RWPE2 (cell line): Measurements from ENCODE around the gene BBX.

Experiments used
- ATAC-seq: fragments of 200-7000 bp; cut with Tn5 transposase; 3 replicates; pipeline ENCODE4 v1.9.1; 2021; ENCODE audit warnings: low read depth
- DNase-seq: peaks from one replicate; pipeline ENCODE4 v3.0.0-alpha.2; 2020; ENCODE audit warnings: low spot score
- H3K27ac ChIP-seq: fragments of 450-650 bp; 2 replicates; pipeline ENCODE4 v1.5.1; 2017; ENCODE audit warnings: mild to moderate bottlenecking; ENCODE audit not compliant: poor library complexity, severe bottlenecking
- H3K27me3 ChIP-seq: fragments of 250-450 bp; sonication (Bioruptor Pico); 2 replicates; pipeline ENCODE4 v1.5.1; 2021; ENCODE audit warnings: mild to moderate bottlenecking, moderate library complexity; ENCODE audit not compliant: insufficient read depth, poor library complexity, severe bottlenecking
- H3K36me3 ChIP-seq: fragments of 250-450 bp; sonication (Bioruptor Pico); 2 replicates; pipeline ENCODE4 v1.5.1; 2020; ENCODE audit warnings: low read depth, mild to moderate bottlenecking, moderate library complexity
- H3K4me1 ChIP-seq: fragments of 250-450 bp; sonication (Bioruptor Pico); 2 replicates; pipeline ENCODE4 v1.5.1; 2021; ENCODE audit warnings: mild to moderate bottlenecking, moderate library complexity; ENCODE audit not compliant: insufficient read depth, poor library complexity, severe bottlenecking
- H3K4me3 ChIP-seq: fragments of 250-450 bp; sonication (Bioruptor Pico); 2 replicates; pipeline ENCODE4 v1.5.1; 2021; ENCODE audit warnings: mild to moderate bottlenecking, moderate library complexity; ENCODE audit not compliant: severe bottlenecking
- H3K9me3 ChIP-seq: fragments of 250-450 bp; sonication (Bioruptor Pico); 2 replicates; pipeline ENCODE4 v1.5.1; 2021; ENCODE audit warnings: mild to moderate bottlenecking, moderate library complexity; ENCODE audit not compliant: severe bottlenecking
- CTCF ChIP-seq: fragments of 450-650 bp; IDR thresholded peaks from one replicate; pipeline ENCODE4 v1.5.1; 2017; ENCODE audit warnings: mild to moderate bottlenecking, moderate library complexity; ENCODE audit not compliant: poor library complexity, severe bottlenecking

BBX gene

GRCh38 chr3:107769882-107770281, 247.1 kb downstream of the BBX start:
- H3K27me3 ChIP-seq = no peaks in the 10 kb centered on the region
- no peak for ATAC-seq

GRCh38 chr3:107772016-107772415, 249.3 kb downstream of the BBX start:
- no peak for DNase-seq
- TF ChIP-seq CTCF = no peak
- no peak overlapping the region for H3K4me3 ChIP-seq
- H3K4me1 ChIP-seq = no peaks in the 10 kb centered on the region
- ATAC-seq = no peak
- H3K27ac ChIP-seq = no peak overlapping the region
- peaks cover 19% of the 10 kb centered on the region for H3K36me3 ChIP-seq
- H3K27me3 ChIP-seq = no peaks in the 10 kb centered on the region
- no peaks in the 10 kb centered on the region for H3K9me3 ChIP-seq

More at GRCh38 chr3:107769882-107770281, 247.1 kb downstream of the BBX start:
- no peaks in the 10 kb centered on the region for H3K9me3 ChIP-seq
- no peak overlapping the region for H3K4me3 ChIP-seq
- H3K27ac ChIP-seq = no peak overlapping the region
- DNase-seq = no peak
- TF ChIP-seq CTCF = no peak
- H3K36me3 ChIP-seq = peaks cover 14% of the 10 kb centered on the region; the same call in 1 of the 2 replicates
- H3K4me1 ChIP-seq = no peaks in the 10 kb centered on the region

- peaks cover 32% of the 10 kb centered on the region for H3K36me3 ChIP-seq
- no peaks in the 10 kb centered on the region for H3K9me3 ChIP-seq
- no peak for ATAC-seq
- H3K27me3 ChIP-seq = no peaks in the 10 kb centered on the region
- H3K4me1 ChIP-seq = no peaks in the 10 kb centered on the region
- H3K27ac ChIP-seq = no peak overlapping the region
- H3K4me3 ChIP-seq = no peak overlapping the region
- DNase-seq = no peak
- TF ChIP-seq CTCF = no peak
These were observed 253.2 kb downstream of the BBX start for GRCh38 chr3:107775974-107776373.

- no peak for TF ChIP-seq CTCF
- Histone ChIP-seq H3K4me3 (no peak overlapping the region), H3K27ac (no peak overlapping the region), H3K27me3 (no peaks in the 10 kb centered on the region), H3K9me3 (no peaks in the 10 kb centered on the region), H3K4me1 (no peaks in the 10 kb centered on the region), H3K36me3 (peaks cover 38% of the 10 kb centered on the region)
- ATAC-seq = no peak
- no peak for DNase-seq
These were observed 258.5 kb downstream of the BBX start for GRCh38 chr3:107781253-107781652.

- ATAC-seq = no peak
These were observed 259.3 kb downstream of the BBX start for GRCh38 chr3:107782054-107782453.

More at GRCh38 chr3:107782054-107782453, 259.3 kb downstream of the BBX start:
- no peak for TF ChIP-seq CTCF
- Histone ChIP-seq H3K27me3 (no peaks in the 10 kb centered on the region), H3K27ac (no peak overlapping the region), H3K36me3 (peaks cover 35% of the 10 kb centered on the region), H3K4me1 (no peaks in the 10 kb centered on the region), H3K4me3 (no peak overlapping the region), H3K9me3 (no peaks in the 10 kb centered on the region)
- no peak for DNase-seq
